ENCODE results near the gene ANGPTL2.

DNA sequence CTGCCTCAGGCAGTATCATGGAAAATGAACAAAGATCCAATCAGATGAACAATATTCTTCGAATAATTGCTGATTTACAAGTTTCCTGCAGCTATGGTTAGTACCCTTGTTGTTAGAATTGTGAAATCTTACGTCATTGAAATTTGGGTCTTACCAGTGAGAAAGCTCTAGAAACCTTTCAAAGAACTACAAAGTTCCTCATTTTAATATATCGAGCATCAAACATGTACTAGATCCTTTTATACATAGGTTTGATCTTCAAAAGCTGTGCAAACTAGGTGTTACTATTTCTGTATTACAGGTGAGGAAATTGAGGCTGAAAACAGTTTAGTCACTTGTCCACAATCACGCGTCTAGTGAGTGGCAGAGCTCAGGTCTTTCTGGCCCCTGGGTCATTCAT is 43.7 kb upstream of the ANGPTL2 start:
- TF ChIP-seq, protein P1, sequence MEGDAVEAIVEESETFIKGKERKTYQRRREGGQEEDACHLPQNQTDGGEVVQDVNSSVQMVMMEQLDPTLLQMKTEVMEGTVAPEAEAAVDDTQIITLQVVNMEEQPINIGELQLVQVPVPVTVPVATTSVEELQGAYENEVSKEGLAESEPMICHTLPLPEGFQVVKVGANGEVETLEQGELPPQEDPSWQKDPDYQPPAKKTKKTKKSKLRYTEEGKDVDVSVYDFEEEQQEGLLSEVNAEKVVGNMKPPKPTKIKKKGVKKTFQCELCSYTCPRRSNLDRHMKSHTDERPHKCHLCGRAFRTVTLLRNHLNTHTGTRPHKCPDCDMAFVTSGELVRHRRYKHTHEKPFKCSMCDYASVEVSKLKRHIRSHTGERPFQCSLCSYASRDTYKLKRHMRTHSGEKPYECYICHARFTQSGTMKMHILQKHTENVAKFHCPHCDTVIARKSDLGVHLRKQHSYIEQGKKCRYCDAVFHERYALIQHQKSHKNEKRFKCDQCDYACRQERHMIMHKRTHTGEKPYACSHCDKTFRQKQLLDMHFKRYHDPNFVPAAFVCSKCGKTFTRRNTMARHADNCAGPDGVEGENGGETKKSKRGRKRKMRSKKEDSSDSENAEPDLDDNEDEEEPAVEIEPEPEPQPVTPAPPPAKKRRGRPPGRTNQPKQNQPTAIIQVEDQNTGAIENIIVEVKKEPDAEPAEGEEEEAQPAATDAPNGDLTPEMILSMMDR (conservative IDR thresholded peaks at IDR 0.05 in 1 of 2, IDR thresholded peaks at IDR 0.05 in 1 of 2; ENCODE audit: extremely low read depth in 1 of 2, insufficient read depth in 1 of 2, low read depth in 1 of 2, low read length in 2 of 2), result no peak
- no peak for TF ChIP-seq EZH2 (IDR thresholded peaks at IDR 0.05; ENCODE audit: borderline replicate concordance, low read length)
